AG10803 (cell line): Measurements from ENCODE around the gene SFT2D3.

ENCODE experiments used
- DNase-seq: peaks from one replicate; pipeline ENCODE4 v3.0.0; 2010; ENCODE audit warnings: low read depth
- H3K4me3 ChIP-seq: 2 replicates; pipeline ENCODE4 v1.5.1; 2011; ENCODE audit warnings: mild to moderate bottlenecking, low read length, control low read depth
- TF ChIP-seq, protein P1 (sequence below): conservative IDR thresholded peaks from 2 replicates; pipeline ENCODE4 v1.5.1; 2011; ENCODE audit warnings: mild to moderate bottlenecking, low read length, control low read depth, inconsistent platforms

SFT2D3 gene

GRCh38 chr2:127655209-127656073 lies 45.9 kb upstream of the SFT2D3 start:
- DNase-seq = no peak
- no peak overlapping the region for H3K4me3 ChIP-seq
- TF ChIP-seq, protein P1, sequence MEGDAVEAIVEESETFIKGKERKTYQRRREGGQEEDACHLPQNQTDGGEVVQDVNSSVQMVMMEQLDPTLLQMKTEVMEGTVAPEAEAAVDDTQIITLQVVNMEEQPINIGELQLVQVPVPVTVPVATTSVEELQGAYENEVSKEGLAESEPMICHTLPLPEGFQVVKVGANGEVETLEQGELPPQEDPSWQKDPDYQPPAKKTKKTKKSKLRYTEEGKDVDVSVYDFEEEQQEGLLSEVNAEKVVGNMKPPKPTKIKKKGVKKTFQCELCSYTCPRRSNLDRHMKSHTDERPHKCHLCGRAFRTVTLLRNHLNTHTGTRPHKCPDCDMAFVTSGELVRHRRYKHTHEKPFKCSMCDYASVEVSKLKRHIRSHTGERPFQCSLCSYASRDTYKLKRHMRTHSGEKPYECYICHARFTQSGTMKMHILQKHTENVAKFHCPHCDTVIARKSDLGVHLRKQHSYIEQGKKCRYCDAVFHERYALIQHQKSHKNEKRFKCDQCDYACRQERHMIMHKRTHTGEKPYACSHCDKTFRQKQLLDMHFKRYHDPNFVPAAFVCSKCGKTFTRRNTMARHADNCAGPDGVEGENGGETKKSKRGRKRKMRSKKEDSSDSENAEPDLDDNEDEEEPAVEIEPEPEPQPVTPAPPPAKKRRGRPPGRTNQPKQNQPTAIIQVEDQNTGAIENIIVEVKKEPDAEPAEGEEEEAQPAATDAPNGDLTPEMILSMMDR = no peak

GRCh38 chr2:127656569-127657231 lies 44.6 kb upstream of the SFT2D3 start:
- DNase-seq = no peak
- no peak overlapping the region for H3K4me3 ChIP-seq
- TF ChIP-seq, protein P1 = no peak

DNA sequence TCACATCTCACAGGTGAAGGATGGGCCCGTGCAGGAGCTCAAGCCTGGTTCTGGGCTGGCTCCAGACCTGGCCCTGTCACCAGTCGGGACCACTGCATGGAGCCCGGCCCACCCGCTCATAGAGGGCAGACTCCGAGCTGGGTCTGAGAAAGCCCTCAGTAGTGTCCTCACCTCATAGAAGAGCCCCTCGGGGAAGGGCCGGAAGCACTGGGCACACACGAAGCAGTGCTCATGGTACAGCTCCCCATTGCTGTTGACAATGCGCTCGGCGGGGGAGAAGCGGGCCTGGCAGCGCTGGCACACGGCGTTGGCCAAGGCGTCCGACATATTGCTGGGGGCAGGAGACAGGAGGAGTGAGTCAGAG lies 44.1 kb upstream of the SFT2D3 start:
- TF ChIP-seq, protein P1 = no peak
- no peak overlapping the region for H3K4me3 ChIP-seq
- no peak for DNase-seq

GRCh38 chr2:127658146-127658545 lies 43.2 kb upstream of the SFT2D3 start:
- TF ChIP-seq, protein P1 = no peak
- H3K4me3 ChIP-seq = no peak overlapping the region
- DNase-seq = no peak

- DNase-seq = no peak
- TF ChIP-seq, protein P1 = no peak
Measured at GRCh38 chr2:127658641-127659407, 42.5 kb upstream of the SFT2D3 start.

GRCh38 chr2:127659408-127660290 lies 41.6 kb upstream of the SFT2D3 start:
- TF ChIP-seq, protein P1 = no peak
- no peak overlapping the region for H3K4me3 ChIP-seq
- DNase-seq = no peak

More at GRCh38 chr2:127658641-127659407, 42.5 kb upstream of the SFT2D3 start:
- H3K4me3 ChIP-seq = no peak overlapping the region
